ENCODE data around the gene EHD4.
A peak's percentile ranks its signal among the peaks of the same experiment; 100 is the strongest.

EHD4 gene

GRCh38 chr15:41928637-41929620 is 43.4 kb downstream of the EHD4 start:
- Histone ChIP-seq H3K36me3 (ENCODE audit: insufficient read depth, low read length) (peaks cover 6% of the 10 kb centered on the region), H3K4me1 (ENCODE audit: control insufficient read depth, insufficient read depth, low read length) (peaks cover 33% of the 10 kb centered on the region), H3K4me2 (ENCODE audit: low read length) (no peak overlapping the region), H3K9me3 (replicated peaks; ENCODE audit: low read length) (no peaks in the 10 kb centered on the region), H3K9ac (ENCODE audit: low read depth, low read length) (no peak overlapping the region), H3K4me3 (ENCODE audit: low read length) (no peak overlapping the region), H3K27me3 (ENCODE audit: control insufficient read depth, insufficient read depth, low read length) (no peaks in the 10 kb centered on the region)

GRCh38 chr15:41928100-41928499 is 44.3 kb downstream of the EHD4 start:
- Histone ChIP-seq H3K4me1 (ENCODE audit: control insufficient read depth, insufficient read depth, low read length) (peaks cover 27% of the 10 kb centered on the region), H3K4me2 (ENCODE audit: low read length) (no peak overlapping the region), H3K36me3 (ENCODE audit: insufficient read depth, low read length) (peaks cover 8% of the 10 kb centered on the region), H3K27me3 (ENCODE audit: control insufficient read depth, insufficient read depth, low read length) (no peaks in the 10 kb centered on the region), H3K9me3 (replicated peaks; ENCODE audit: low read length) (no peaks in the 10 kb centered on the region), H3K9ac (ENCODE audit: low read depth, low read length) (no peak overlapping the region), H3K4me3 (ENCODE audit: low read length) (no peak overlapping the region)

GRCh38 chr15:41927536-41927935 is 44.8 kb downstream of the EHD4 start:
- no peak overlapping the region for H3K4me2 ChIP-seq (ENCODE audit: low read length)
- H3K9me3 ChIP-seq (replicated peaks; ENCODE audit: low read length) = no peaks in the 10 kb centered on the region
- H3K9ac ChIP-seq (ENCODE audit: low read depth, low read length) = no peak overlapping the region
- H3K4me1 ChIP-seq (ENCODE audit: control insufficient read depth, insufficient read depth, low read length) = peaks cover 27% of the 10 kb centered on the region
- no peaks in the 10 kb centered on the region for H3K27me3 ChIP-seq (ENCODE audit: control insufficient read depth, insufficient read depth, low read length)
- no peak overlapping the region for H3K4me3 ChIP-seq (ENCODE audit: low read length)
- peaks cover 8% of the 10 kb centered on the region for H3K36me3 ChIP-seq (ENCODE audit: insufficient read depth, low read length)

DNA sequence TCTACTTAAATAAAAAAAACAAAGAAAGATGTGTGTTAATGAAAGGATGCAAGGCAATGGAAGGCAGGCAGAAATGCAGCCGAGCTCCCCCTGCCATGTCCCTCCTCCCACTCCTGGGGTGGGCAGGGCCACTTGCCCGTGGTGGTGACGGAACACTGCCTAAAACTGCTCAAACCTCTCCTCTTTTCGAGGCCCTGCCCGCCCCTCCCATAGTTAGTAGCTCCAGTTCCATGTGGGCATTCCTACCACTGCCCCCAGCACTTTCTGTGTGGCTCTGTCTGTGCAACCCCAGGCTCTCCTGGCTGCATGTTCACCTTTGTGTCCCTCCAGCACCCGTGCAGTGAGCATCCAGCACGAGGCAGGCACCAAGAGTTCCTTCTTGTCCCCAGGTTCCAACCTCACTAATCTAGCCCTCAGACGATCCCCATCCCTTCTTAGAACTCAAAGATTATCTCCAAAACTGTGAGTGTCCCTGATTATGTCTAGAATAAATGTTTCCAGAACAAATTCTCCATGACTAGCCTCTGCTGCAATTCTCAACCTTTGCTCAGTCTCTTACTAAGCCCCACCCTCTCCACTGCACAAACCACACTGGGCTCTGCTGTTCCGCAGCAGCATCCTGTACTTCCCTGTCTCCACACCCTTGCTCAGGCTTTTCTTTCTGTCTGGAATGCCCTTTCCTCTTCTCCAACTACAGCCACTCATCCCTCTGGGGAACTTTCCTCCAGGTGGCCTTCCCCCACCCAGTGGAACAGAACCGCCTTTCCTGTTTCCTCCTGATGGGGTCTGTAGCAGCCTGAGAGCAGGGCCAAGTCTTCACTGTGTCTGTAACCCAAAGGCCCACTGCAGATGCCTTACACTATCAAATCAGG is 45.9 kb downstream of the EHD4 start:
- H3K27me3 ChIP-seq (ENCODE audit: control insufficient read depth, insufficient read depth, low read length) = no peaks in the 10 kb centered on the region
- no peaks in the 10 kb centered on the region for H3K9me3 ChIP-seq (replicated peaks; ENCODE audit: low read length)
- no peak overlapping the region for H3K9ac ChIP-seq (ENCODE audit: low read depth, low read length)
- H3K4me1 ChIP-seq (ENCODE audit: control insufficient read depth, insufficient read depth, low read length) = peaks cover 27% of the 10 kb centered on the region
- H3K36me3 ChIP-seq (ENCODE audit: insufficient read depth, low read length) = peaks cover 8% of the 10 kb centered on the region
- H3K4me3 ChIP-seq (ENCODE audit: low read length) = no peak overlapping the region
- H3K4me2 ChIP-seq (ENCODE audit: low read length) = no peak overlapping the region

- Histone ChIP-seq H3K4me1 (ENCODE audit: control insufficient read depth, insufficient read depth, low read length) (peaks cover 22% of the 10 kb centered on the region), H3K27me3 (ENCODE audit: control insufficient read depth, insufficient read depth, low read length) (no peaks in the 10 kb centered on the region), H3K4me2 (ENCODE audit: low read length) (no peak overlapping the region), H3K9me3 (replicated peaks; ENCODE audit: low read length) (no peaks in the 10 kb centered on the region), H3K9ac (ENCODE audit: low read depth, low read length) (no peak overlapping the region), H3K4me3 (ENCODE audit: low read length) (no peak overlapping the region), H3K36me3 (ENCODE audit: insufficient read depth, low read length) (peaks cover 8% of the 10 kb centered on the region)
Measured at GRCh38 chr15:41925086-41925608, 47.2 kb downstream of the EHD4 start.

DNA sequence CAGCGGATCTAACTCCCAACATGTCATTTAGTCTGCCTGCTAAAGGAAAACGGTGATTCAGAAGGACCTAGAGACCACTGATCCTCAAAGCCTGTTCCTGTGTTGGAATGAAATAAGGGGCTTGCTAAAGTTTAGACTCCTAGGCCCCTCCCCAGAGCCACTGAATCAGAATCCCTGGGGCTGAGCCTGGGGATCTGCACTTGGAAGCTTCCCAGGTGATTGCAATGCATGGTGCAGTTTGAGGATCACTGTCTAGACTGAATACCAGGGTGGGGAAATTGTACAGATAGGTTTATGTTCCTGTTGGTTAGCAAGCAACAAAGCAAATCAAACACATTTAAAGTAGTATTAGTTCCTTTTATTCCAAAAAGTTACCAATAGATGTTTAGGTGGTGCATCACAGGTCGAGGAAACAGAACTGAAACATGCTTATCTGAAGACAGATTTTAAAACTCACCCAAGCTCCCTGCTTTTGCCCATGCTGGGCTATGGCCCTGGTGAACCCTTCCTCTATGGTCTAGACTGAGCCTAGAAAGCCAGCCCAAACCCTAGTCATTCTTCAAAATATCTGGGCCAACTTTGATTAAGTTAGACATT is 48.9 kb downstream of the EHD4 start:
- Histone ChIP-seq H3K4me2 (ENCODE audit: low read length) (no peak overlapping the region), H3K36me3 (ENCODE audit: insufficient read depth, low read length) (peaks cover 16% of the 10 kb centered on the region)

DNA sequence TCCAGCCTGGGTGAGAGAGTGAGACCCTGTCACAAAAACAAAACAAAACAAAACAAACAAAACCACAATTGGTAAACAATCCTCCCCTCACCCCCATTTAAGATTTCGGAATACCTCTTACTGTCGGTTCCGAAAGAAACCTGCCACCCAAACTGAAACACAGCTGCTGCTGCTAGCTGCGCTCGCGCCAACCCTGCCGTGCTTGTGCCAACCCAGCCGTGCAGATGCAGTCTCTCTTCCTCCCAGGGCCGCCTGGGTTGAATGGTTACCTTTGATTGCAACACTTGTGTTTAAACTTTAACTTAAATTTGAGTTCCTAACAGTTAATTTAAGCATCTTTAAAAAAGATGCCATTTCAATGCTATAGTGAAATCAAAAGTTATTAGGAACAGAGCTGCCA is 50.0 kb downstream of the EHD4 start:
- no peak overlapping the region for H3K4me2 ChIP-seq (ENCODE audit: low read length)
- no peak overlapping the region for H3K9ac ChIP-seq (ENCODE audit: low read depth, low read length)
- peaks cover 23% of the 10 kb centered on the region for H3K4me1 ChIP-seq (ENCODE audit: control insufficient read depth, insufficient read depth, low read length)
- H3K9me3 ChIP-seq (replicated peaks; ENCODE audit: low read length) = no peaks in the 10 kb centered on the region
- H3K4me3 ChIP-seq (ENCODE audit: low read length) = no peak overlapping the region
- H3K36me3 ChIP-seq (ENCODE audit: insufficient read depth, low read length) = peaks cover 24% of the 10 kb centered on the region
- H3K27me3 ChIP-seq (ENCODE audit: control insufficient read depth, insufficient read depth, low read length) = no peaks in the 10 kb centered on the region

More for the DNA sequence above, 48.9 kb downstream of the EHD4 start:
- peaks cover 14% of the 10 kb centered on the region for H3K4me1 ChIP-seq (ENCODE audit: control insufficient read depth, insufficient read depth, low read length)
- no peaks in the 10 kb centered on the region for H3K9me3 ChIP-seq (replicated peaks; ENCODE audit: low read length)
- H3K27me3 ChIP-seq (ENCODE audit: control insufficient read depth, insufficient read depth, low read length) = no peaks in the 10 kb centered on the region
- no peak overlapping the region for H3K4me3 ChIP-seq (ENCODE audit: low read length)
- H3K9ac ChIP-seq (ENCODE audit: low read depth, low read length) = no peak overlapping the region

- Histone ChIP-seq H3K4me3 (ENCODE audit: low read length) (no peak overlapping the region), H3K9ac (ENCODE audit: low read depth, low read length) (no peak overlapping the region), H3K36me3 (ENCODE audit: insufficient read depth, low read length) (peaks cover 24% of the 10 kb centered on the region), H3K9me3 (replicated peaks; ENCODE audit: low read length) (no peaks in the 10 kb centered on the region), H3K4me2 (ENCODE audit: low read length) (no peak overlapping the region), H3K27me3 (ENCODE audit: control insufficient read depth, insufficient read depth, low read length) (no peaks in the 10 kb centered on the region), H3K4me1 (ENCODE audit: control insufficient read depth, insufficient read depth, low read length) (peaks cover 23% of the 10 kb centered on the region)
Measured at GRCh38 chr15:41921639-41922038, 50.7 kb downstream of the EHD4 start.

DNA sequence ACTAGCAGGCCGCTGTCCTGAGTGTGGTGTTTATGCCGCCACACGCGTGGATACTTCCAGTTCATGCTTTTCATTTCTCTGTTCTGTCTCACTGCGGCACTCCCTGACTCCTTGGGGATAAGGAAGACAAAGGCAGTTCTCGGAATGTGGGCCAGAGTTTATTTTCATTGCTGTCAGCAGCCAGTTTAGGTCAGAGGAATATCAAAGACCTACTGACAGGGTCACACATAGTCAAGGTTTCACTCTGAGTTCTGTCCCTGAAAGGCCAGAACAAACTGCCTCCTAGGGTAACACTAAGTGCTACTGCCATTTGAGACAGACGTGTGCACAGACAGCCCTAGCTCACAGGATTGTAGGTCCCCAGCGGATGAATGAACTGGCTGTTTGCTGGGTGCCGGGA is 51.2 kb downstream of the EHD4 start:
- H3K4me2 ChIP-seq (ENCODE audit: low read length) = no peak overlapping the region
- peaks cover 27% of the 10 kb centered on the region for H3K36me3 ChIP-seq (ENCODE audit: insufficient read depth, low read length)
- no peak overlapping the region for H3K9ac ChIP-seq (ENCODE audit: low read depth, low read length)
- peaks cover 23% of the 10 kb centered on the region for H3K4me1 ChIP-seq (ENCODE audit: control insufficient read depth, insufficient read depth, low read length)
- H3K27me3 ChIP-seq (ENCODE audit: control insufficient read depth, insufficient read depth, low read length) = no peaks in the 10 kb centered on the region
- no peak overlapping the region for H3K4me3 ChIP-seq (ENCODE audit: low read length)
- H3K9me3 ChIP-seq (replicated peaks; ENCODE audit: low read length) = no peaks in the 10 kb centered on the region

GRCh38 chr15:41919954-41920538 is 52.3 kb downstream of the EHD4 start:
- Histone ChIP-seq H3K4me2 (ENCODE audit: low read length) (peak overlapping the region; percentile 6), H3K27me3 (ENCODE audit: control insufficient read depth, insufficient read depth, low read length) (no peaks in the 10 kb centered on the region), H3K36me3 (ENCODE audit: insufficient read depth, low read length) (peaks cover 31% of the 10 kb centered on the region), H3K9me3 (replicated peaks; ENCODE audit: low read length) (no peaks in the 10 kb centered on the region), H3K9ac (ENCODE audit: low read depth, low read length) (no peak overlapping the region), H3K4me1 (ENCODE audit: control insufficient read depth, insufficient read depth, low read length) (peaks cover 23% of the 10 kb centered on the region), H3K4me3 (ENCODE audit: low read length) (no peak overlapping the region)

All from skeletal muscle satellite cell (primary cell).